ENCODE results near the gene TIMP3. TPM values are rescaled to one million over a fixed set of nuclear protein-coding genes. Genes with fewer than 3 reads are reported as not detected.

Gene TIMP3
- polyA plus RNA-seq, 3 donors: not detected

- Mint-ChIP-seq H3K36me3 (no peaks in the 10 kb centered on the region), H3K27me3 (ENCODE audit: low read depth in 3 of 3) (peaks cover 1 to 3% (median 1%) of the 10 kb centered on the region in 3 donors), H3K27ac (no peak overlapping the region), H3K9me3 (no peaks in the 10 kb centered on the region), H3K4me3 (no peak overlapping the region), H3K4me1 (no peaks in the 10 kb centered on the region)
- Histone ChIP-seq H3K27ac (ENCODE audit: low read depth in 1 of 2, low read length in 2 of 2) (no peak overlapping the region), H3K9me3 (replicated peaks in 1 of 2; ENCODE audit: control insufficient read depth in 1 of 2, insufficient read depth in 1 of 2, low read length in 2 of 2) (no peaks in the 10 kb centered on the region), H3K4me3 (replicated peaks in 1 of 3; ENCODE audit: low read depth in 2 of 3, low read length in 3 of 3) (no peak overlapping the region), H2AFZ (ENCODE audit: insufficient read depth, low read depth, low read length, poor library complexity, severe bottlenecking) (no peak overlapping the region), H3K4me2 (replicated peaks; ENCODE audit: extremely low read depth, low read length, poor library complexity, severe bottlenecking) (no peak overlapping the region), H3K4me1 (ENCODE audit: control insufficient read depth in 1 of 2, insufficient read depth in 2 of 2, low read length in 2 of 2) (no peaks in the 10 kb centered on the region), H3K27me3 (ENCODE audit: control insufficient read depth in 2 of 2, insufficient read depth in 2 of 2, low read length in 2 of 2) (no peaks in the 10 kb centered on the region), H3K79me2 (ENCODE audit: insufficient read depth, low read length) (no peaks in the 10 kb centered on the region), H3K36me3 (replicated peaks in 1 of 2; ENCODE audit: control insufficient read depth in 1 of 2, insufficient read depth in 2 of 2, low read length in 2 of 2) (no peaks in the 10 kb centered on the region), H4K20me1 (ENCODE audit: insufficient read depth, low read length) (no peaks in the 10 kb centered on the region), H3K9ac (ENCODE audit: insufficient read depth, low read length, poor library complexity, severe bottlenecking) (no peak overlapping the region)
- no peak for TF ChIP-seq CTCF (IDR thresholded peaks at IDR 0.05)
- WGBS (ENCODE audit: insufficient coverage): 89% methylated on average over 3 of the region's 3 CpGs
- intact Hi-C loops (cut with micrococcal nuclease): no loop called here
- DNase-seq: no peak
Observed at GRCh38 chr22:32831584-32831983, 30.1 kb downstream of the TIMP3 start.

GRCh38 chr22:32832174-32832573 is 30.7 kb downstream of the TIMP3 start:
- H3K36me3 Mint-ChIP-seq: no peaks in the 10 kb centered on the region
- DNase-seq: no peak
- intact Hi-C loops (cut with micrococcal nuclease): no loop called here
- H3K27ac Mint-ChIP-seq: no peak overlapping the region
- Histone ChIP-seq H3K79me2 (ENCODE audit: insufficient read depth, low read length) (no peaks in the 10 kb centered on the region), H3K27ac (ENCODE audit: low read depth in 1 of 2, low read length in 2 of 2) (no peak overlapping the region), H4K20me1 (ENCODE audit: insufficient read depth, low read length) (no peaks in the 10 kb centered on the region), H3K4me3 (replicated peaks in 1 of 3; ENCODE audit: low read depth in 2 of 3, low read length in 3 of 3) (no peak overlapping the region), H3K36me3 (replicated peaks in 1 of 2; ENCODE audit: control insufficient read depth in 1 of 2, insufficient read depth in 2 of 2, low read length in 2 of 2) (no peaks in the 10 kb centered on the region), H2AFZ (ENCODE audit: insufficient read depth, low read depth, low read length, poor library complexity, severe bottlenecking) (no peak overlapping the region), H3K4me2 (replicated peaks; ENCODE audit: extremely low read depth, low read length, poor library complexity, severe bottlenecking) (no peak overlapping the region), H3K9me3 (replicated peaks in 1 of 2; ENCODE audit: control insufficient read depth in 1 of 2, insufficient read depth in 1 of 2, low read length in 2 of 2) (no peaks in the 10 kb centered on the region), H3K27me3 (ENCODE audit: control insufficient read depth in 2 of 2, insufficient read depth in 2 of 2, low read length in 2 of 2) (no peaks in the 10 kb centered on the region), H3K4me1 (ENCODE audit: control insufficient read depth in 1 of 2, insufficient read depth in 2 of 2, low read length in 2 of 2) (no peaks in the 10 kb centered on the region), H3K9ac (ENCODE audit: insufficient read depth, low read length, poor library complexity, severe bottlenecking) (no peak overlapping the region)
- no peak for TF ChIP-seq CTCF (IDR thresholded peaks at IDR 0.05)
- H3K4me1 Mint-ChIP-seq: no peaks in the 10 kb centered on the region
- no peak overlapping the region for H3K4me3 Mint-ChIP-seq
- WGBS (ENCODE audit: insufficient coverage): 0% methylated on average over 1 of the region's 4 CpGs
- H3K9me3 Mint-ChIP-seq: no peaks in the 10 kb centered on the region
- peaks cover 0 to 3% (median under 1%) of the 10 kb centered on the region in 3 donors for H3K27me3 Mint-ChIP-seq (ENCODE audit: low read depth in 3 of 3)
